DND-41 (cell line): ENCODE data around the gene LMNTD2.

ENCODE experiments used
- CTCF ChIP-seq: IDR thresholded peaks from 2 replicates; pipeline ENCODE4 v1.5.1; 2012; ENCODE audit warnings: borderline replicate concordance, low read length, moderate library complexity, mild to moderate bottlenecking; ENCODE audit not compliant: poor library complexity, severe bottlenecking; ENCODE audit errors: extremely low read depth
- EZH2 ChIP-seq: IDR thresholded peaks from 3 replicates; pipeline ENCODE4 v1.6.1; 2012; ENCODE audit warnings: borderline replicate concordance, low read depth, mild to moderate bottlenecking, moderate library complexity, low read length, inconsistent platforms; ENCODE audit not compliant: severe bottlenecking

GRCh38 chr11:532527-532985, 28.0 kb downstream of the LMNTD2 start:
- TF ChIP-seq EZH2 (no peak), CTCF (no peak)
